Prostate gland (tissue), 2 donors: ENCODE measurements around the gene RAVER2. TPM values are rescaled to one million over a fixed set of nuclear protein-coding genes. Genes with fewer than 3 reads are reported as not detected.

Experiments used
- DNase-seq: peaks from one replicate; pipeline ENCODE4 v3.0.0-alpha.2; 2019; ENCODE audit warnings: low spot score
- H3K27ac ChIP-seq, 2 donors: fragments of 200-600 bp; sonication (generic); 2 replicates each; pipeline ENCODE4 v1.5.1; 2017 to 2019
- H3K27me3 ChIP-seq: fragments of 200-600 bp; sonication (generic); replicated peaks from 2 replicates; pipeline ENCODE4 v1.5.1; 2019; ENCODE audit not compliant: insufficient read depth
- H3K36me3 ChIP-seq, 2 donors: fragments of 200-600 bp; sonication (generic); 1 replicate in 1 of 2; 2 replicates in 1 of 2; pipeline versions ENCODE4 v1.5.1 to v1.8.1; 2017 to 2019
- H3K4me1 ChIP-seq: fragments of 200-600 bp; sonication (generic); replicated peaks from 2 replicates; pipeline ENCODE4 v1.5.1; 2019
- H3K4me3 ChIP-seq, 2 donors: fragments of 200-600 bp; sonication (generic); 2 replicates each; pipeline ENCODE4 v1.5.1; 2017 to 2019
- H3K9me3 ChIP-seq: fragments of 200-600 bp; sonication (generic); 2 replicates; pipeline ENCODE4 v1.5.1; 2017
- POLR2A ChIP-seq: fragments of 450-650 bp; IDR thresholded peaks from one replicate; pipeline ENCODE4 v1.6.1; 2016; ENCODE audit warnings: antibody characterized with exemption, mild to moderate bottlenecking
- POLR2AphosphoS5 ChIP-seq: sonication (generic); formaldehyde crosslinking; IDR thresholded peaks from one replicate; pipeline ENCODE4 v1.6.1; 2017; ENCODE audit warnings: antibody characterized with exemption
- WGBS: methylation state at CpG from one replicate; pipeline ENCODE4 v1.1.5; 2018; 5-methylcytosine and 5-hydroxymethylcytosine counted together
- intact Hi-C: fragments of 100-400 bp; cut with DNase I; formaldehyde crosslinking; loops from one replicate; pipeline ENCODE4 v1.14.2; 2022
- total RNA-seq, 2 donors: library from RNA; depleted of rRNA; stranded (reverse); fragments of >200 nt; gene quantifications; one replicate each; pipeline ENCODE4 v1.1.0, GENCODE V29; 2016
- TF ChIP-seq, protein P1 (sequence below), 4 experiments: fragments of 200-600 bp in 2 of 4; fragments of 450-650 bp in 2 of 4; sonication (generic) in 2 of 4; IDR thresholded peaks; 1 replicate in 3 of 4; 2 replicates in 1 of 4; pipeline ENCODE4 v1.5.1; 2016 to 2019; ENCODE audit warnings: antibody characterized with exemption in 4 of 4, mild to moderate bottlenecking in 2 of 4, moderate library complexity in 2 of 4

Gene RAVER2, protein sequence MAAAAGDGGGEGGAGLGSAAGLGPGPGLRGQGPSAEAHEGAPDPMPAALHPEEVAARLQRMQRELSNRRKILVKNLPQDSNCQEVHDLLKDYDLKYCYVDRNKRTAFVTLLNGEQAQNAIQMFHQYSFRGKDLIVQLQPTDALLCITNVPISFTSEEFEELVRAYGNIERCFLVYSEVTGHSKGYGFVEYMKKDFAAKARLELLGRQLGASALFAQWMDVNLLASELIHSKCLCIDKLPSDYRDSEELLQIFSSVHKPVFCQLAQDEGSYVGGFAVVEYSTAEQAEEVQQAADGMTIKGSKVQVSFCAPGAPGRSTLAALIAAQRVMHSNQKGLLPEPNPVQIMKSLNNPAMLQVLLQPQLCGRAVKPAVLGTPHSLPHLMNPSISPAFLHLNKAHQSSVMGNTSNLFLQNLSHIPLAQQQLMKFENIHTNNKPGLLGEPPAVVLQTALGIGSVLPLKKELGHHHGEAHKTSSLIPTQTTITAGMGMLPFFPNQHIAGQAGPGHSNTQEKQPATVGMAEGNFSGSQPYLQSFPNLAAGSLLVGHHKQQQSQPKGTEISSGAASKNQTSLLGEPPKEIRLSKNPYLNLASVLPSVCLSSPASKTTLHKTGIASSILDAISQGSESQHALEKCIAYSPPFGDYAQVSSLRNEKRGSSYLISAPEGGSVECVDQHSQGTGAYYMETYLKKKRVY
- total RNA-seq, result 10 to 100 TPM; 11.8 to 18.3 TPM

DNA sequence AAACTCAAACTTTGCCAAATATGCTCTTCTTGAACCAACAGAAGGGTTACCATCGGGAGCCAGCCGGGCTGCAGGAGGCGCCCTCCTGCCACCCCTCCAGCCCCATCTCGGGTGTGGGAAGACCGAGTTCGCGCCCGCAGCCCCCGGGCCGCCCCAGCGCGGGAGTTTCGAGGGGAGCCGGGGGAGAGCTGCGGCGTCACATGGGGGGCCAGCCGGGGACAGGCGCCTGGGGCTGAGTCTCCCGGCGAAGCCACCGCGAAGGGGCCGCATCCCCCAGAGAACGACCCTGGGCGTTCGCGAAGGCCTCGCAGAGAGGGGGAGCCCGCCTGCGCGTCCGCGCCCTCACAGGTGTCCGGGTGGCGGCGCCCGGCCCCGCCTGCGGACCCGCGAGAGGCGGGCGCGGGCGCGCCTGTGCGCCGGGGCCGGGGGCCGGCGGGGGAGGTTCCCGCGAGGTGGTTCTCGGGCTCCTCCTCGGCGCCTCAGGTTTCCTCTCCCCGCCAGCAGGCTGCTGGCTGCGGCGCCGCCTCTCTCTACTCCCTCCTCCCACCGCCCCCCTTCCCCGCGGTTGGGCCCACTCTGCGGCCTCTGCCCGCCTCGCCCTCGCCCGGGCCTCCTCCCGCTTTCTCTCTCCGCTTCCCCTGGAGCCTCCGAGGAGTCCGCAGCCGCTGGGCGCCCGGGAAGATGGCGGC, at the start of gene RAVER2:
RAVER2 (plus strand) TSS at position 584 of the 689 bp plus-strand sequence; CDS start at position 682, 98 bp downstream.
- TF ChIP-seq, protein P1, sequence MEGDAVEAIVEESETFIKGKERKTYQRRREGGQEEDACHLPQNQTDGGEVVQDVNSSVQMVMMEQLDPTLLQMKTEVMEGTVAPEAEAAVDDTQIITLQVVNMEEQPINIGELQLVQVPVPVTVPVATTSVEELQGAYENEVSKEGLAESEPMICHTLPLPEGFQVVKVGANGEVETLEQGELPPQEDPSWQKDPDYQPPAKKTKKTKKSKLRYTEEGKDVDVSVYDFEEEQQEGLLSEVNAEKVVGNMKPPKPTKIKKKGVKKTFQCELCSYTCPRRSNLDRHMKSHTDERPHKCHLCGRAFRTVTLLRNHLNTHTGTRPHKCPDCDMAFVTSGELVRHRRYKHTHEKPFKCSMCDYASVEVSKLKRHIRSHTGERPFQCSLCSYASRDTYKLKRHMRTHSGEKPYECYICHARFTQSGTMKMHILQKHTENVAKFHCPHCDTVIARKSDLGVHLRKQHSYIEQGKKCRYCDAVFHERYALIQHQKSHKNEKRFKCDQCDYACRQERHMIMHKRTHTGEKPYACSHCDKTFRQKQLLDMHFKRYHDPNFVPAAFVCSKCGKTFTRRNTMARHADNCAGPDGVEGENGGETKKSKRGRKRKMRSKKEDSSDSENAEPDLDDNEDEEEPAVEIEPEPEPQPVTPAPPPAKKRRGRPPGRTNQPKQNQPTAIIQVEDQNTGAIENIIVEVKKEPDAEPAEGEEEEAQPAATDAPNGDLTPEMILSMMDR (IDR thresholded peaks at IDR 0.05), result peak in 2 of 4 experiments; percentile 39 to 53
- TF ChIP-seq POLR2A (peak; percentile 52), POLR2AphosphoS5 (no peak)
- H3K27me3 ChIP-seq, result no peaks in the 10 kb centered on the region
- H3K4me3 ChIP-seq, result peak within 1 kb of the TSS; percentile 68 to 69
- H3K27ac ChIP-seq, result peak within 1 kb of the TSS; percentile 81 to 82
- WGBS, result under 1% methylated on average over 49 of the region's 76 CpGs
- H3K9me3 ChIP-seq, result no peaks in the 10 kb centered on the region
- intact Hi-C loops, result loop anchor here (5.0 to 10.0 kb wide), 3 partner anchors 52 to 320 kb away; no protein-coding TSS in a partner anchor
- peak; percentile 84 for DNase-seq
- H3K36me3 ChIP-seq, result no peaks in the 10 kb centered on the region
- H3K4me1 ChIP-seq, result no peaks in the 10 kb centered on the region

DNA sequence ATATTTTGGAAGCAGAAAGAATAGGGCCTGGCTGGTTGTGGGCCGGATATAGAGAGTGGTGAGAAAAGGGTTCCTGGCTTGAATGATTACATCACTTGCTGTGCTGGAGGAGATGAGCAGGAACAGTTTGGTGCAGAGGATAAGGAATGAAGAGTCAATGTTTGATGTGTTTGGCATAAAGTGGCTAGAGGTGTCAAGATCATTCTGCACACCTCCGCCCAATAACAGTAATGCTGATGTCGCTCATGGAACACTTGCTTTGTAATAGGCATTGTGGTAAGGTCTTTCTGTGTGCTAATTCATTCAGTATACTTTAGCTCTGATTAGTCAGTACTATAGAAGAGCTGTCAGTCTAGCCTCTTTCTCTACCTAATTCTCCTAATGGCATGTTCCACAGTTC, 48.0 kb upstream of the RAVER2 start:
- WGBS, result 92% methylated on average over 3 of the region's 3 CpGs
- Histone ChIP-seq H3K4me3 (no peak overlapping the region), H3K27me3 (no peaks in the 10 kb centered on the region), H3K4me1 (no peaks in the 10 kb centered on the region), H3K27ac (no peak overlapping the region), H3K9me3 (no peaks in the 10 kb centered on the region), H3K36me3 (no peaks in the 10 kb centered on the region)
- intact Hi-C loops, result no loop called here
- DNase-seq, result no peak
- TF ChIP-seq, protein P1 (IDR thresholded peaks at IDR 0.05), result no peak
- TF ChIP-seq POLR2AphosphoS5, result no peak

DNA sequence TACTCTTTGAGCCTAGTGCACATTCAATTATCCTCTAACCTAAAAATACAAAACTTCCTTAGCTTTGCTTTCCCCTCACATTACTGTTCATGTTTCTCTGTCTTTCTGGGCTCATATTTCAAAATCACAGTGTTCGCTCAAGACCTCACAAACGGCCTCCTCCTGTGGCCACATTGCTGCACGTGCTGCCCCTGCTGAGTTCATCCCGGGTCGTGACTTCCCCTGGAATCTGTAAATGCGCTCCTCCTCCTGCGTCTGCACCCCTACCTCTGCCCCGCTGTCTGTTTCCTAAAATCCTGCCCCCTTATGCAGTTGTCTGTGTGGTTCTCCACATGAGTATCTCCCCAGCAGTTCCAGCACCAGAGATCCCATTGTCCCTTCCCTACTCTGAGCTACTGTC, 45.5 kb upstream of the RAVER2 start:
- DNase-seq, result no peak
- Histone ChIP-seq H3K4me1 (no peaks in the 10 kb centered on the region), H3K4me3 (no peak overlapping the region), H3K27me3 (no peaks in the 10 kb centered on the region), H3K27ac (no peak overlapping the region), H3K9me3 (no peaks in the 10 kb centered on the region), H3K36me3 (no peaks in the 10 kb centered on the region)
- WGBS, result 47% methylated on average over 8 of the region's 8 CpGs
- TF ChIP-seq POLR2AphosphoS5, result no peak
- TF ChIP-seq, protein P1 (IDR thresholded peaks at IDR 0.05), result no peak
- TF ChIP-seq POLR2A, result no peak
- intact Hi-C loops, result no loop called here

DNA sequence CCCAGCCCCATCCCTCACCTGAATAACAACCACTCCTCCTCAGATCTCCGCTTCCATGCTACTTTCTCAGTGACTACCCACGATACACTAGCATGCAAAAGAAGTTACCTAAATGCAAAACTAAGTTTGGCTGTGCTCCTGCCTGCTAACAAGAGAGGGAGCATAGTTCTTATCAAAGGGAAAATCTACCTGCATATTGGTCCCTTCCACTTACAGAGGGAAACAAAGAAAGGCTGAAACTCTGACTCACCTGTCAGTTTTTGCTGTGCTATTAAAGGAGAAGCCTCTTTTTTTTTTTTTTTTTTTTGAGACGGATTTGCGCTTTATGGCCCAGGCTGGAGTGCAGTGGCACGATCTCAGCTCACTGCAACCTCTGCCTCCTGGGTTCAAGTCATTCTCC, 43.8 kb upstream of the RAVER2 start:
- Histone ChIP-seq H3K27me3 (no peaks in the 10 kb centered on the region), H3K4me3 (no peak overlapping the region), H3K9me3 (no peaks in the 10 kb centered on the region), H3K36me3 (no peaks in the 10 kb centered on the region), H3K4me1 (no peaks in the 10 kb centered on the region), H3K27ac (no peak overlapping the region)
- intact Hi-C loops, result no loop called here
- DNase-seq, result no peak
- TF ChIP-seq POLR2AphosphoS5 (no peak), POLR2A (no peak)
- TF ChIP-seq, protein P1 (IDR thresholded peaks at IDR 0.05), result no peak
- WGBS, result 80% methylated on average over 5 of the region's 5 CpGs
